HepG2 (cell line): ENCODE measurements around the gene KLF15. TPM values are rescaled to one million over a fixed set of nuclear protein-coding genes. Genes with fewer than 3 reads are reported as not detected.
A peak's percentile ranks its signal among the peaks of the same experiment; 100 is the strongest.

Source experiments
- ATAC-seq: fragments of 200-7000 bp; cut with Tn5 transposase; 3 replicates; pipeline ENCODE4 v1.9.1; 2020; ENCODE audit warnings: mild to moderate bottlenecking, moderate library complexity
- BruUV-seq: library from RNA; stranded (reverse); fragments of 400-500 nt; replicated peaks from 2 replicates; lab custom pipeline; 2021; lab: Mats Ljungman, UMichigan
- CTCF ChIA-PET: fragments of 300-600 bp; formaldehyde crosslinking; extraction: SDS; loops from one replicate; lab custom pipeline; 2021; ENCODE audit warnings: low total read pairs, inconsistent platforms, low intra/inter-chr PET ratio; lab: Yijun Ruan, JAX
- POLR2A ChIA-PET: fragments of 350-600 bp; sonication (Branson Sonifier 250); formaldehyde crosslinking; loops from one replicate; lab custom pipeline; 2020; ENCODE audit warnings: antibody characterized with exemption, inconsistent platforms; lab: Yijun Ruan, JAX
- DNase-seq: peaks from one replicate; pipeline ENCODE4 v3.0.0-alpha.2; 2015; ENCODE audit warnings: low spot score
- FAIRE-seq: peaks from 3 replicates; lab custom pipeline; 2011; peaks lifted over from hg19 to GRCh38; lab: Jason Lieb, UNC
- H2AFZ ChIP-seq: one replicate; pipeline ENCODE4 v1.6.1; 2011; ENCODE audit warnings: low read length, inconsistent platforms
- H3K27ac ChIP-seq: fragments of 300-600 bp; 3 replicates; pipeline ENCODE4 v1.8.0; 2011; ENCODE audit warnings: mixed run types, mild to moderate bottlenecking, mixed read lengths, low read length, inconsistent platforms; ENCODE audit not compliant: insufficient read depth; ENCODE audit errors: extremely low read length
- H3K27me3 ChIP-seq, 2 experiments: fragments of 200-600 bp in 1 of 2; 2 replicates in 1 of 2; 3 replicates in 1 of 2; pipeline versions ENCODE4 v1.6.0 to v1.8.0; 2011; ENCODE audit warnings: low read length in 2 of 2, mild to moderate bottlenecking in 2 of 2, moderate library complexity in 2 of 2, inconsistent platforms in 1 of 2; ENCODE audit not compliant: insufficient read depth in 2 of 2, control insufficient read depth in 1 of 2
- H3K36me3 ChIP-seq, 2 experiments: fragments of 200-600 bp in 1 of 2; replicated peaks in 1 of 2; 2 replicates in 1 of 2; 3 replicates in 1 of 2; pipeline versions ENCODE4 v1.5.1 to v1.8.0; 2011; ENCODE audit warnings: low read length in 2 of 2, inconsistent platforms in 1 of 2; ENCODE audit not compliant: insufficient read depth in 2 of 2, control insufficient read depth in 1 of 2
- H3K4me1 ChIP-seq: 2 replicates; pipeline ENCODE4 v1.5.1; 2012; ENCODE audit warnings: low read length, inconsistent platforms; ENCODE audit not compliant: insufficient read depth
- H3K4me2 ChIP-seq: 2 replicates; pipeline ENCODE4 v1.6.0; 2011; ENCODE audit warnings: low read depth, low read length, inconsistent platforms
- H3K4me3 ChIP-seq, 3 experiments: fragments of 200-600 bp in 1 of 3; sonication (generic), shearing (Covaris generic) in 1 of 3; replicated peaks in 1 of 3; 2 replicates each; pipeline ENCODE4 v1.5.1; 2011 to 2016; ENCODE audit warnings: low read length in 3 of 3, inconsistent platforms in 2 of 3, low read depth in 2 of 3, mild to moderate bottlenecking in 2 of 3, control low read depth in 1 of 3, mixed read lengths in 1 of 3; ENCODE audit not compliant: insufficient read depth in 1 of 3
- H3K79me2 ChIP-seq: one replicate; pipeline ENCODE4 v1.6.1; 2011; ENCODE audit warnings: low read length, inconsistent platforms; ENCODE audit not compliant: insufficient read depth
- H3K9ac ChIP-seq: 2 replicates; pipeline ENCODE4 v1.6.0; 2011; ENCODE audit warnings: mild to moderate bottlenecking, low read depth, low read length, inconsistent platforms; ENCODE audit not compliant: insufficient read depth
- H3K9me3 ChIP-seq: 2 replicates; pipeline ENCODE4 v1.5.1; 2012; ENCODE audit warnings: mild to moderate bottlenecking, low read length
- H4K20me1 ChIP-seq: 2 replicates; pipeline ENCODE4 v1.6.0; 2011; ENCODE audit warnings: inconsistent platforms, mild to moderate bottlenecking, low read length, moderate library complexity; ENCODE audit not compliant: insufficient read depth
- ARNT2 ChIP-seq: sonication (generic); formaldehyde crosslinking; IDR thresholded peaks from 2 replicates; pipeline ENCODE4 v1.8.0; 2022; ENCODE audit warnings: mild to moderate bottlenecking, low read depth, missing genetic modification reagents, moderate library complexity
- LCORL ChIP-seq, 2 experiments: fragments of 450-650 bp in 1 of 2; sonication (generic) in 1 of 2; formaldehyde crosslinking in 1 of 2; IDR thresholded peaks; 2 replicates each; pipeline versions ENCODE4 v1.5.0 to v1.6.1; 2017 to 2020; ENCODE audit warnings: antibody characterized with exemption in 1 of 2, missing genetic modification reagents in 1 of 2
- STAT5B ChIP-seq: sonication (generic); formaldehyde crosslinking; IDR thresholded peaks from 2 replicates; pipeline ENCODE4 v1.4.0; 2020; ENCODE audit warnings: missing genetic modification reagents
- ZNF430 ChIP-seq: sonication (generic); formaldehyde crosslinking; IDR thresholded peaks from 2 replicates; pipeline ENCODE4 v1.9.0; 2021; ENCODE audit warnings: mild to moderate bottlenecking, missing genetic modification reagents
- WGBS: methylation state at CpG from one replicate; pipeline ENCODE4 v1.1.6; 2017; ENCODE audit warnings: low lambda C conversion rate; 5-methylcytosine and 5-hydroxymethylcytosine counted together
- in situ Hi-C: cut with HindIII; loops from 2 replicates; pipeline ENCODE4 v1.10.0; 2017; ENCODE audit warnings: low pct_unique_long_range_greater_than_20kb; ENCODE audit not compliant: extremely low pct_ligation_motif_present
- intact Hi-C: fragments of 100-400 bp; cut with micrococcal nuclease; formaldehyde crosslinking; loops from one replicate; pipeline ENCODE4 v1.10.0; 2022; ENCODE audit not compliant: unreplicated experiment
- polyA plus RNA-seq, 8 experiments: library from polyadenylated mRNA; depleted of rRNA in 3 of 8; stranded (reverse) in 7 of 8; unstranded in 1 of 8; fragments of >200 nt; fragmentation: Illumina TruSeq in 4 of 8; extraction: Trizol in 4 of 8; gene quantifications; 2 replicates each; pipeline versions ENCODE4 v1.2.1 to v1.2.3, GENCODE V29; 2011 to 2016; ENCODE audit warnings: low read depth in 4 of 8, missing spikeins in 1 of 8, mixed read lengths in 1 of 8; ENCODE audit not compliant: insufficient read depth in 1 of 8
- total RNA-seq, 5 experiments: library from RNA; depleted of rRNA; stranded (reverse); fragments of >200 nt; fragmentation: Illumina TruSeq; extraction: Trizol; gene quantifications; 2 replicates each; pipeline ENCODE4 v1.2.3, GENCODE V29; 2016; ENCODE audit warnings: low read depth in 1 of 5
- TF ChIP-seq, protein P1 (sequence below): fragments of 450-650 bp; IDR thresholded peaks from 2 replicates; pipeline ENCODE4 v1.6.1; 2016
- TF ChIP-seq, protein P2 (sequence below): IDR thresholded peaks from 2 replicates; pipeline ENCODE4 v1.6.1; 2016; ENCODE audit warnings: low read depth, borderline replicate concordance
- TF ChIP-seq, protein P3 (sequence below): sonication (generic); formaldehyde crosslinking; IDR thresholded peaks from 2 replicates; pipeline ENCODE4 v1.5.1; 2020; ENCODE audit warnings: missing genetic modification reagents, mild to moderate bottlenecking, borderline replicate concordance
- TF ChIP-seq, protein P4 (sequence below): fragments of 450-650 bp; IDR thresholded peaks from 2 replicates; pipeline ENCODE4 v1.6.1; 2017; ENCODE audit warnings: mild to moderate bottlenecking

The KLF15 gene
- total and polyA plus RNA-seq, 2 of the 13 experiments (the other 11 are each of a cell fraction or from before 2014, with no cell fraction given): 7.1 to 7.8 TPM

DNA sequence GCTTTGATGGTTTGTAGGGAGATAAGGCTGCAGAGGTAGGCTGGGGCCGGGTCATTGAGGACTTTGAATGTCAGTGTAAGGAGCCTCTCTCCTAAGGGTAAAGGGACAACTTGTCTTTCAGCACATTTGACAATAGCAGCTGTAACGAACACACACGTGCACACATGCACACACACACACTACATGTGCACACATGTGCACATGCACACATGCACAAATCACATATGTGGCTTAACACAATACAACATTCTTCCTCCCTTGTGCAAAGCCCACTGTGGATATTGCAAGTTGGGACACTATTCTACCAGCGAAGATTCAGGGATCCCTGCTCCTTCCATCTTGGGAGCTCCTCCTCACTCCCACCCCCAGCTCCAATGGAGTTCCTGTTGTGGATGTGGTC lies 36.4 kb upstream of the KLF15 start:
- Histone ChIP-seq H3K4me3 (no peak overlapping the region), H3K27me3 (peaks cover 2 to 32% of the 10 kb centered on the region in 2 experiments; a peak in 3 of 5 replicates), H3K4me2 (no peak overlapping the region), H2AFZ (no peak overlapping the region), H3K27ac (no peak overlapping the region), H3K9me3 (no peaks in the 10 kb centered on the region), H3K79me2 (no peaks in the 10 kb centered on the region), H3K4me1 (peaks cover 11% of the 10 kb centered on the region), H4K20me1 (no peaks in the 10 kb centered on the region), H3K36me3 (no peaks in the 10 kb centered on the region), H3K9ac (no peak overlapping the region)
- in situ Hi-C loops (loop anchor here (5.0 kb wide), 1 partner anchor 146 kb away; no protein-coding TSS in a partner anchor), intact Hi-C loops (no loop called here)
- FAIRE-seq (no peak), DNase-seq (no peak), ATAC-seq (no peak)
- CTCF ChIA-PET: no interaction called here
- 5% methylated on average over 3 of the region's 4 CpGs for WGBS
- POLR2A ChIA-PET: no interaction called here
- TF ChIP-seq, protein P1, sequence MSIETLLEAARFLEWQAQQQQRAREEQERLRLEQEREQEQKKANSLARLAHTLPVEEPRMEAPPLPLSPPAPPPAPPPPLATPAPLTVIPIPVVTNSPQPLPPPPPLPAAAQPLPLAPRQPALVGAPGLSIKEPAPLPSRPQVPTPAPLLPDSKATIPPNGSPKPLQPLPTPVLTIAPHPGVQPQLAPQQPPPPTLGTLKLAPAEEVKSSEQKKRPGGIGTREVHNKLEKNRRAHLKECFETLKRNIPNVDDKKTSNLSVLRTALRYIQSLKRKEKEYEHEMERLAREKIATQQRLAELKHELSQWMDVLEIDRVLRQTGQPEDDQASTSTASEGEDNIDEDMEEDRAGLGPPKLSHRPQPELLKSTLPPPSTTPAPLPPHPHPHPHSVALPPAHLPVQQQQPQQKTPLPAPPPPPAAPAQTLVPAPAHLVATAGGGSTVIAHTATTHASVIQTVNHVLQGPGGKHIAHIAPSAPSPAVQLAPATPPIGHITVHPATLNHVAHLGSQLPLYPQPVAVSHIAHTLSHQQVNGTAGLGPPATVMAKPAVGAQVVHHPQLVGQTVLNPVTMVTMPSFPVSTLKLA: peak; percentile 89
- no peak for TF ChIP-seq STAT5B (CRISPR knock-in tag)
- TF ChIP-seq, protein P2, sequence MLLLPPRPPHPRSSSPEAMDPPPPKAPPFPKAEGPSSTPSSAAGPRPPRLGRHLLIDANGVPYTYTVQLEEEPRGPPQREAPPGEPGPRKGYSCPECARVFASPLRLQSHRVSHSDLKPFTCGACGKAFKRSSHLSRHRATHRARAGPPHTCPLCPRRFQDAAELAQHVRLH (CRISPR knock-in tag): no peak
- BruUV-seq: no TSS peak

DNA sequence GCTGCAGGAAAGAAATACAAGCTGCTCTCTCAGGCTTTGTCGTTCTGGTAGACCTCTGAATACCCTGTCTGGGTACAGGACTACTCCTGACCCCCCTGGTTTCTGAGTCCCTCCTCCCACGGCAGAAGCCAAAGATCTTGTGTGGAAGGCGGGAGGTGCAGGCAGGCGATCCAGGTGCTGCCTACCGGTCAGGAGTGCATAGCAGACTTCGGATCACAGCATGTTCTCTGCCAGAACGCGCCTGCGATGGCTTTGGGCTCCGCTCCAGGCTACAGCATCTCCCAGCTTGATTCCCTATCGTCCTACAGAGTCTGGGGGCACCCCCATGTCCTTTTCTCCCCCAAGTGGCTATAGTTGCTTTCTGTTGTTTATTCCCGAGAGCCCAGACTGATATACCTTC lies 35.0 kb upstream of the KLF15 start:
- no peaks in the 10 kb centered on the region for H3K79me2 ChIP-seq
- H3K36me3 ChIP-seq: no peaks in the 10 kb centered on the region
- H3K27ac ChIP-seq: no peak overlapping the region
- DNase-seq (no peak), FAIRE-seq (no peak), ATAC-seq (no peak)
- H3K27me3 ChIP-seq: peaks cover 0 to 29% of the 10 kb centered on the region in 2 experiments; a peak in 2 of 5 replicates
- WGBS: 47% methylated on average over 12 of the region's 12 CpGs
- CTCF ChIA-PET: no interaction called here
- no peak overlapping the region for H3K4me2 ChIP-seq
- H3K9ac ChIP-seq: no peak overlapping the region
- in situ Hi-C loops (loop anchor here (5.0 kb wide), 1 partner anchor 145 kb away; no protein-coding TSS in a partner anchor), intact Hi-C loops (no loop called here)
- no peak overlapping the region for H2AFZ ChIP-seq
- peaks cover 13% of the 10 kb centered on the region for H3K4me1 ChIP-seq
- H4K20me1 ChIP-seq: no peaks in the 10 kb centered on the region
- no TSS peak for BruUV-seq
- no peak overlapping the region for H3K4me3 ChIP-seq
- H3K9me3 ChIP-seq: no peaks in the 10 kb centered on the region
- POLR2A ChIA-PET: no interaction called here
- TF ChIP-seq, protein P3, sequence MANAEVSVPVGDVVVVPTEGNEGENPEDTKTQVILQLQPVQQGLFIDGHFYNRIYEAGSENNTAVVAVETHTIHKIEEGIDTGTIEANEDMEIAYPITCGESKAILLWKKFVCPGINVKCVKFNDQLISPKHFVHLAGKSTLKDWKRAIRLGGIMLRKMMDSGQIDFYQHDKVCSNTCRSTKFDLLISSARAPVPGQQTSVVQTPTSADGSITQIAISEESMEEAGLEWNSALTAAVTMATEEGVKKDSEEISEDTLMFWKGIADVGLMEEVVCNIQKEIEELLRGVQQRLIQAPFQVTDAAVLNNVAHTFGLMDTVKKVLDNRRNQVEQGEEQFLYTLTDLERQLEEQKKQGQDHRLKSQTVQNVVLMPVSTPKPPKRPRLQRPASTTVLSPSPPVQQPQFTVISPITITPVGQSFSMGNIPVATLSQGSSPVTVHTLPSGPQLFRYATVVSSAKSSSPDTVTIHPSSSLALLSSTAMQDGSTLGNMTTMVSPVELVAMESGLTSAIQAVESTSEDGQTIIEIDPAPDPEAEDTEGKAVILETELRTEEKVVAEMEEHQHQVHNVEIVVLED (CRISPR knock-in tag): no peak
- TF ChIP-seq, protein P4, sequence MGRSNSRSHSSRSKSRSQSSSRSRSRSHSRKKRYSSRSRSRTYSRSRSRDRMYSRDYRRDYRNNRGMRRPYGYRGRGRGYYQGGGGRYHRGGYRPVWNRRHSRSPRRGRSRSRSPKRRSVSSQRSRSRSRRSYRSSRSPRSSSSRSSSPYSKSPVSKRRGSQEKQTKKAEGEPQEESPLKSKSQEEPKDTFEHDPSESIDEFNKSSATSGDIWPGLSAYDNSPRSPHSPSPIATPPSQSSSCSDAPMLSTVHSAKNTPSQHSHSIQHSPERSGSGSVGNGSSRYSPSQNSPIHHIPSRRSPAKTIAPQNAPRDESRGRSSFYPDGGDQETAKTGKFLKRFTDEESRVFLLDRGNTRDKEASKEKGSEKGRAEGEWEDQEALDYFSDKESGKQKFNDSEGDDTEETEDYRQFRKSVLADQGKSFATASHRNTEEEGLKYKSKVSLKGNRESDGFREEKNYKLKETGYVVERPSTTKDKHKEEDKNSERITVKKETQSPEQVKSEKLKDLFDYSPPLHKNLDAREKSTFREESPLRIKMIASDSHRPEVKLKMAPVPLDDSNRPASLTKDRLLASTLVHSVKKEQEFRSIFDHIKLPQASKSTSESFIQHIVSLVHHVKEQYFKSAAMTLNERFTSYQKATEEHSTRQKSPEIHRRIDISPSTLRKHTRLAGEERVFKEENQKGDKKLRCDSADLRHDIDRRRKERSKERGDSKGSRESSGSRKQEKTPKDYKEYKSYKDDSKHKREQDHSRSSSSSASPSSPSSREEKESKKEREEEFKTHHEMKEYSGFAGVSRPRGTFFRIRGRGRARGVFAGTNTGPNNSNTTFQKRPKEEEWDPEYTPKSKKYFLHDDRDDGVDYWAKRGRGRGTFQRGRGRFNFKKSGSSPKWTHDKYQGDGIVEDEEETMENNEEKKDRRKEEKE: no peak
- no peak for TF ChIP-seq ARNT2 (CRISPR knock-in tag)
- TF ChIP-seq LCORL (IDR thresholded peaks at IDR 0.05): no peak
- TF ChIP-seq LCORL (CRISPR knock-in tag; IDR thresholded peaks at IDR 0.05): no peak
- no peak for TF ChIP-seq ZNF430
